Heart left ventricle (tissue), 13 donors: Measurements from ENCODE around the gene CCL26.
"Not testable (repeated sequence)": the region's sequence is repeated elsewhere in the genome, so short reads cannot be mapped to it uniquely, and the experiment has no call there.

Experiments
- CTCF ChIP-seq, 12 donors: fragments of 200-600 bp; sonication (generic) in 4 of 12; IDR thresholded peaks; one replicate each; pipeline versions ENCODE4 v1.5.0 to v1.8.0; 2018 to 2022; ENCODE audit warnings: antibody characterized with exemption in 12 of 12, mild to moderate bottlenecking in 5 of 12
- POLR2A ChIP-seq, 2 donors: fragments of 450-650 bp; IDR thresholded peaks; one replicate each; pipeline ENCODE4 v1.6.1; 2017; ENCODE audit warnings: antibody characterized with exemption in 2 of 2, mild to moderate bottlenecking in 2 of 2, moderate library complexity in 2 of 2
- donor health status: ischemic (EF 13 %, LVEDD 7.1; RV severe dilation, severe dysfunction).
- donor health status: DM: no; HTN: yes; CAD: no.
- donor health status: DM: no; HTN: no; CAD: no.
- donor health status: ischemic (EF 25% LVEDD 6.9; RV normal size, moderate dysfunction).
- donor health status: ischemic (EF 25% LVEDD 5.7; RV mildly dilated, moderate dysfunction).
- donor health status: ischemic (EF 35%, LVEDD 5.7; RV mildly dilated, moderate dysfunction).
- donor health status: nonischemic (EF 11% LVEDD 7.7; RV severe dilation, severe dysfunction).
- donor health status: DM: yes; HTN: yes; CAD: no.
- donor health status: PGD.
- donor health status: ischemic (EF 29% LVEDD 5.4; RV normal size, mild dysfunction).
- donor health status: nonischemic (EF 23%, LVEDD 6.1; RV moderate dilation, normal function).

- TF ChIP-seq POLR2A, CTCF (IDR thresholded peaks at IDR 0.05): not testable (repeated sequence)
Observed at GRCh38 chr7:75792567-75792966, 20.6 kb upstream of the CCL26 start.
